Measurements from ENCODE around the gene GRAP2.

GRCh38 chr22:39905687-39906086 is 4.8 kb downstream of the GRAP2 start:
- TF ChIP-seq, protein P1, sequence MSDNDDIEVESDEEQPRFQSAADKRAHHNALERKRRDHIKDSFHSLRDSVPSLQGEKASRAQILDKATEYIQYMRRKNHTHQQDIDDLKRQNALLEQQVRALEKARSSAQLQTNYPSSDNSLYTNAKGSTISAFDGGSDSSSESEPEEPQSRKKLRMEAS (IDR thresholded peaks at IDR 0.05), result no peak
- TF ChIP-seq RAD21 (IDR thresholded peaks at IDR 0.05; ENCODE audit: low read depth) (no peak), REST (IDR thresholded peaks at IDR 0.05; ENCODE audit: low read depth) (no peak), CEBPB (IDR thresholded peaks at IDR 0.05) (no peak), EGR1 (IDR thresholded peaks at IDR 0.05) (no peak), YY1 (IDR thresholded peaks at IDR 0.05; ENCODE audit: low read depth) (no peak), EP300 (IDR thresholded peaks at IDR 0.05; ENCODE audit: borderline replicate concordance) (no peak), TAF1 (IDR thresholded peaks at IDR 0.05; ENCODE audit: low read depth) (no peak), CREB1 (IDR thresholded peaks at IDR 0.05; ENCODE audit: low read depth) (no peak), NFIC (IDR thresholded peaks at IDR 0.05) (no peak), TCF12 (IDR thresholded peaks at IDR 0.05; ENCODE audit: low read depth) (no peak), USF1 (IDR thresholded peaks at IDR 0.05) (no peak)
